Erythroblast (primary cell): ENCODE results near the gene CNNM4.
A peak's percentile ranks its signal among the peaks of the same experiment; 100 is the strongest.

Experiments used
- DNase-seq, 2 experiments: peaks; one replicate each; lab custom pipeline; 2025; lab: John Stamatoyannopoulos, UW
- GATA1 ChIP-seq: IDR thresholded peaks from 2 replicates; pipeline ENCODE4 v1.6.1; 2011; ENCODE audit warnings: low read depth, mild to moderate bottlenecking, control low read depth, low read length, moderate library complexity
- POLR2A ChIP-seq: IDR thresholded peaks from 2 replicates; pipeline ENCODE4 v1.6.1; 2011; ENCODE audit warnings: mild to moderate bottlenecking, low read length

The CNNM4 gene

GRCh38 chr2:96760036-96760985 is at the start of gene CNNM4:
CNNM4 (plus strand) TSS chr2:96760902; CDS start chr2:96761000, 98 bp downstream.
- peak; percentile 94 to 96 for DNase-seq
- TF ChIP-seq GATA1 (no peak), POLR2A (no peak)

- no peak for DNase-seq
- TF ChIP-seq GATA1 (no peak), POLR2A (no peak)
These were observed 49.7 kb upstream of the CNNM4 start for GRCh38 chr2:96710985-96711384.

- no peak for DNase-seq
- TF ChIP-seq GATA1 (no peak), POLR2A (no peak)
These were observed 45.0 kb upstream of the CNNM4 start for GRCh38 chr2:96715658-96716057.

- DNase-seq = no peak
- TF ChIP-seq POLR2A (no peak), GATA1 (no peak)
These were observed 44.3 kb upstream of the CNNM4 start for GRCh38 chr2:96716388-96716787.

GRCh38 chr2:96726131-96726530 is 34.6 kb upstream of the CNNM4 start:
- TF ChIP-seq GATA1 (no peak), POLR2A (no peak)
- no peak for DNase-seq

GRCh38 chr2:96727431-96727830 is 33.3 kb upstream of the CNNM4 start:
- TF ChIP-seq POLR2A = no peak
- TF ChIP-seq GATA1 = no peak
- DNase-seq = no peak

GRCh38 chr2:96729748-96730147 is 31.0 kb upstream of the CNNM4 start:
- no peak for DNase-seq
- no peak for TF ChIP-seq POLR2A
- TF ChIP-seq GATA1 = no peak

- no peak for TF ChIP-seq GATA1
- TF ChIP-seq POLR2A = no peak
- DNase-seq = no peak
These were observed 30.5 kb upstream of the CNNM4 start for GRCh38 chr2:96730212-96730611.

GRCh38 chr2:96733931-96734330 is 26.8 kb upstream of the CNNM4 start:
- no peak for TF ChIP-seq POLR2A
- TF ChIP-seq GATA1 = no peak
- no peak for DNase-seq

GRCh38 chr2:96734880-96735583 is 25.7 kb upstream of the CNNM4 start:
- TF ChIP-seq POLR2A (no peak), GATA1 (no peak)

GRCh38 chr2:96737251-96737650 is 23.5 kb upstream of the CNNM4 start:
- TF ChIP-seq POLR2A (no peak), GATA1 (no peak)
- DNase-seq = no peak

More at GRCh38 chr2:96734880-96735583, 25.7 kb upstream of the CNNM4 start:
- DNase-seq = peak in 1 of 2 experiments; percentile 22

- no peak for DNase-seq
- no peak for TF ChIP-seq GATA1
- TF ChIP-seq POLR2A = no peak
These were observed 22.9 kb upstream of the CNNM4 start for GRCh38 chr2:96737831-96738230.

- DNase-seq = peak; percentile 41 to 44
- TF ChIP-seq POLR2A = no peak
- no peak for TF ChIP-seq GATA1
These were observed 21.5 kb upstream of the CNNM4 start for GRCh38 chr2:96739076-96739632.
